GM21528 (cell line): ENCODE measurements around the gene OLA1.

ENCODE experiments used
- ATAC-seq: cut with Tn5 transposase; IDR thresholded peaks from one replicate; pipeline ENCODE4 v1.9.1; 2021; ENCODE audit warnings: mild to moderate bottlenecking, moderate library complexity; ENCODE audit not compliant: unreplicated experiment, low FRiP score

Gene OLA1

GRCh38 chr2:174072857-174073256 is 175.5 kb downstream of the OLA1 start:
- no peak for ATAC-seq

- no peak for ATAC-seq
Measured at GRCh38 chr2:174072069-174072468, 176.3 kb downstream of the OLA1 start.

GRCh38 chr2:174071321-174071720 is 177.0 kb downstream of the OLA1 start:
- no peak for ATAC-seq

GRCh38 chr2:174070281-174070680 is 178.1 kb downstream of the OLA1 start:
- no peak for ATAC-seq

- no peak for ATAC-seq
Measured at GRCh38 chr2:174067815-174068214, 180.5 kb downstream of the OLA1 start.

GRCh38 chr2:174066871-174067270 is 181.5 kb downstream of the OLA1 start:
- no peak for ATAC-seq

- ATAC-seq, result no peak
Measured at GRCh38 chr2:174063492-174064092, 184.7 kb downstream of the OLA1 start.

- no peak for ATAC-seq
Measured at GRCh38 chr2:174062934-174063333, 185.4 kb downstream of the OLA1 start.

- no peak for ATAC-seq
Measured at GRCh38 chr2:174059884-174060244, 188.5 kb downstream of the OLA1 start.

- ATAC-seq, result no peak
Measured at GRCh38 chr2:174059178-174059883, 189.0 kb downstream of the OLA1 start.

- no peak for ATAC-seq
Measured at GRCh38 chr2:174058456-174058855, 189.9 kb downstream of the OLA1 start.

GRCh38 chr2:174058026-174058425 is 190.3 kb downstream of the OLA1 start:
- no peak for ATAC-seq

GRCh38 chr2:174054926-174055325 is 193.4 kb downstream of the OLA1 start:
- no peak for ATAC-seq

GRCh38 chr2:174053355-174054151 is 194.8 kb downstream of the OLA1 start:
- no peak for ATAC-seq

GRCh38 chr2:174052584-174052976 is 195.8 kb downstream of the OLA1 start:
- ATAC-seq, result no peak

- ATAC-seq, result no peak
Measured at GRCh38 chr2:174051741-174052583, 196.4 kb downstream of the OLA1 start.

- no peak for ATAC-seq
Measured at GRCh38 chr2:174051068-174051467, 197.3 kb downstream of the OLA1 start.

- no peak for ATAC-seq
Measured at GRCh38 chr2:174049895-174050294, 198.4 kb downstream of the OLA1 start.

GRCh38 chr2:174048243-174048642 is 200.1 kb downstream of the OLA1 start:
- no peak for ATAC-seq

- ATAC-seq, result no peak
Measured at GRCh38 chr2:174047746-174048145, 200.6 kb downstream of the OLA1 start.

- no peak for ATAC-seq
Measured at GRCh38 chr2:174046172-174046571, 202.2 kb downstream of the OLA1 start.
